Measurements from ENCODE around the gene SAMD9L.
"Not testable (repeated sequence)": the region's sequence is repeated elsewhere in the genome, so short reads cannot be mapped to it uniquely, and the experiment has no call there.

The SAMD9L gene

GRCh38 chr7:93146472-93147141, 1.6 kb downstream of the SAMD9L start:
- peak; percentile 18 for FAIRE-seq
- no peak for DNase-seq (ENCODE audit: insufficient read length, low spot score)

DNA sequence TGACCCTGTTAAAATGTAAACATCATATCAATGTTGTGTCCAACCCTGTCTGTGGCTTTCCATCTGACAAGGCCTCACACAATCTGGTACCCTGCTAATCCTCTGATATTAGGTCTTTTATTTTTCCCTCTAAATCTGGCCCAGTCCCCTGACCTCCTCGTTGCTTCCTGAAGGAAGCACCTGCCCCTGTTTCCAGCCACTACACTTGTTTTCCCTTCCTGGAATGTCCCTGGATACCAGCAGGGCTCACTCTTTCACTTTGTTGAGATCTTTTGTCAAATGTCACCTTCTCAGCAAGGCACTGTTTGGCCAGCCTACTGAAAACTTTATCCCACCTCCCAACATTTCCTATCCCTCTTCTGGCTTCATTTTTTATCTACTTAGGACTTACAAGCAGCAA, 2.1 kb downstream of the SAMD9L start:
- DNase-seq (ENCODE audit: insufficient read length, low spot score) (no peak), FAIRE-seq (no peak)

GRCh38 chr7:93145354-93145753, 2.8 kb downstream of the SAMD9L start:
- peak; percentile 26 for FAIRE-seq
- no peak for DNase-seq (ENCODE audit: insufficient read length, low spot score)

- no peak for FAIRE-seq
- DNase-seq (ENCODE audit: insufficient read length, low spot score) = no peak
Measured at GRCh38 chr7:93142127-93142526, 6.1 kb downstream of the SAMD9L start.

DNA sequence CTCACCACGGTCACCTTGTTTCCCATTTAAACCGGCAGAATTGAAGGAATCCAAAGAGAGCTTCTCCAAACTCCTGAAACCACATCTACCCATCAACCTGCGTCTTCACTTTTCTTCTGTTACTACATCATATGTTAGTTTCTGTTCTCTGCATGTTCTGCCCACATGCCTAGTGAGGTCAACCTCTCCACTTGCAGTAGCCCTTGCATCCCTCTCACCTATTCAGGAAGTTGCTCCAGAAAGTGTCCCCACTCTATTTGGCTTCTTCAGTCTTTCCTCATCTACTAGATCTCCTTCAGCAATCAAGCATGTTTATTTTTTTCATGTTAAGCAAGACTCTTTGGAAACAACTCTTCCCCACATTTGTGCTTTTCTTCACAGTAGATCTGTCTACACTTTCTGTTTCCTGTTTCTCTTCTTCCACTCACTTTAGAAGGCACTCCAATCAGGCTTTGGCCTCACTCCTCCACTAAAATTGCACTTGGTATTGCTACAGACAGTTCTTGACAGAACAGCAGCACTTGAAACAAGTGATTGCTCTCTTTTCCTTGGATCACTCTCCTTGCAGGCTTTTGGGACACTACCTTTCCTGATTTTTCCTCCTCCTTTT, 7.5 kb downstream of the SAMD9L start:
- no peak for DNase-seq (ENCODE audit: insufficient read length, low spot score)

DNA sequence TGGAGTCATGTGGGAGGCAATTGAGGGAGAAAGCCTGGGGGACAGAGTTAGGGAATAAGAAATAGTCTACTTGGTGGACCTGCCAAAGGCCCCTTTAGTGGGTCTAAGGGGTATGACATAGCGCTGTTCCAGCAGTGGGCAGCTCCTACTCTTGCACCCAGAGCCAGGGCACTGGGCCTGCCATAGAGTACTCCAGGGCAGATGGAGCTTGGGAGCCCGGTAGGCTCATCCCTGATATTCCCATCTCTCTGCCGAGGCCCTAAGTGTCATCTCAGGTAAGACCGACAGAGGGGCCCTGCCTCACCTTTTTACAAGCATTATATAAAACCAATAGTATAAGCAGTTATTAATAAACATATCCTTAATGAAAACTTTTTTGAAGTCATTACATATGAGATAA, 9.6 kb downstream of the SAMD9L start:
- DNase-seq (ENCODE audit: insufficient read length, low spot score) (no peak), FAIRE-seq (no peak)

More for the DNA sequence above, 7.5 kb downstream of the SAMD9L start:
- no peak for FAIRE-seq

- FAIRE-seq = no peak
- no peak for DNase-seq (ENCODE audit: insufficient read length, low spot score)
Measured at GRCh38 chr7:93133005-93133404, 15.2 kb downstream of the SAMD9L start.

DNA sequence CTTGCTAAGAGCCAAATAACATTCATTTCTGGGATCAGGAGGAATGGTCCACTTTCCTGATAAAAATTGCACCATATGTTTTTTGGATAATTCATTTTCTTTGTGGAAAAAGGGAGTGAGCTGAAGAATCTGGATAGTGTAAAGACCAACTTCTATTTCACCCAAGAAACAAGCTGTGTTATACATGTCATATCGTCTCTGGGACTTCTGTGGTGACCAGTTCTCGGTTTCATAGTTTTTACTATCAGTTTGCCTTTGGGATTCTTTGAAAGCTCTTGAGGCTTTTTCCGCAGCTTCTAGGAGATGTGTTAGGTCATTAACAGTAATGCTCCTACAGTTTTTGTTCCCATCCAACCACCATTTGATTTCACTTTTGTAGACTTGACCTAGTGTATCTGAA, 16.0 kb downstream of the SAMD9L start:
- DNase-seq (ENCODE audit: insufficient read length, low spot score) (no peak), FAIRE-seq (no peak)

GRCh38 chr7:93126954-93127353, 21.2 kb downstream of the SAMD9L start:
- not testable (repeated sequence) for FAIRE-seq; DNase-seq (ENCODE audit: insufficient read length, low spot score)

DNA sequence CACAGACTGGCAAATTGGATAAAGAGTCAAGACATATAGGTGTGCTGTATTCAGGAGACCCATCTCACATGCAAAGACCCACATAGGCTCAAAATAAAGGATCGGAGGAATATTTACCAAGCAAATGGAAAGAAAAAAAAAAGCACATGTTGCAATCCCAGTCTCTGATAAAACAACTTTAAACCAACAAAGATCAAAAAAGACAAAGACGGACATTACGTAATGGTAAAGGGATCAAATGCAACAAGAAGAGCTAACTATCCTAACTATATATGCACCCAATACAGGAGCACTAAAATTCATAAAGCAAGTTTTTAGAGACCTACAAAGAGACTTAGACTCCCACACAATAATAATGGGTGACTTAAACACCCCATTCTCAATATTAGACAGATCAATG, 24.7 kb downstream of the SAMD9L start:
- not testable (repeated sequence) for FAIRE-seq; DNase-seq (ENCODE audit: insufficient read length, low spot score)

DNA sequence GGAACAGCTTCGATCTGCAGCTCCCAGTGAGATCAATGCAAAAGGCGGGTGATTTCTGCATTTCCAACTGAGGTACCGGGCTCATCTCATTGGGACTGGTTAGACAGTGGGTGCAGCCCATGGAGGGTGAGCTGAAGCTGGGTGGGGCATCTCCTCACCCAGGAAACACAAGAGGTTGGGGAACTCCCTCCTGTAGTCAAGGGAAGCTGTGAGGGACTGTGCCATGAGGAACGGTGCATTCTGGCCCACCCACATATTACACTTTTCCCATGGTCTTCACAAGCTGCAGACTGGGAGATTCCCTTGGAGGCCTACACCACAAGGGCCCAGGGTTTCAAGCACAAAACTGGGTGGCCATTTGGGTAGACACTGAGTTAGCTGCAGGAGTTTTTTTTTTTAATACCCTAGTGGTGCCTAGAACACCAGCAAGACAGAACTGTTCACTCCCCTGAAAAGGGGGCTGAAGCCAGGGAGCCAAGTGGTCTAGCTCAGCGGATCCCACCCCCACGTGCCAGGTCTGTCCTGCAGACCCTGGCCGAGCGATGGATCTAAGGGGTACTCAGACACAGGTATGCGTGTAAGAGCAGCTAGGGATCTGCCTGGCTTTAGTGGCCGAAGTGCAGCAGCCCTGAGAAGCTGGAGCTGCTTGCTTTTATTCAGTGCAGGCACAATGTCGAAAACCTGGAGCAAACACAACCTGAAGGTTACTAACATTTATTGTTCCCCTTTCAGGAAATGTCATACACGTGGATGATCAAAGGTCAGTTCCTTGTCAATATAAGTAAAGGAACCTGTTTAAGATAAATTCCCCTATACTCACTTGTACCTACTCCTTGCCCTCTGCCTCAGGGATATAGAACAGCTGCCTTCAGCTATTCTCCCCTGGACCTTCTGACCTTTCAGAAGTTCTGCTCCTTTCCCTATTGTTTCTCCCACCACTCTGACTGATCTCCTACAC, 27.3 kb downstream of the SAMD9L start:
- DNase-seq (ENCODE audit: insufficient read length, low spot score) (no peak), FAIRE-seq (no peak)

GRCh38 chr7:93119191-93119905, 28.8 kb downstream of the SAMD9L start:
- FAIRE-seq (no peak), DNase-seq (ENCODE audit: insufficient read length, low spot score) (no peak)

GRCh38 chr7:93117852-93118530, 30.2 kb downstream of the SAMD9L start, which contains the start of gene SAMD9:
TSS of gene SAMD9 (minus strand) at chr7:93117979. CDS start at chr7:93106097, 11,882 bp downstream.
- DNase-seq (ENCODE audit: insufficient read length, low spot score) (peak; percentile 75), FAIRE-seq (peak; percentile 47)

DNA sequence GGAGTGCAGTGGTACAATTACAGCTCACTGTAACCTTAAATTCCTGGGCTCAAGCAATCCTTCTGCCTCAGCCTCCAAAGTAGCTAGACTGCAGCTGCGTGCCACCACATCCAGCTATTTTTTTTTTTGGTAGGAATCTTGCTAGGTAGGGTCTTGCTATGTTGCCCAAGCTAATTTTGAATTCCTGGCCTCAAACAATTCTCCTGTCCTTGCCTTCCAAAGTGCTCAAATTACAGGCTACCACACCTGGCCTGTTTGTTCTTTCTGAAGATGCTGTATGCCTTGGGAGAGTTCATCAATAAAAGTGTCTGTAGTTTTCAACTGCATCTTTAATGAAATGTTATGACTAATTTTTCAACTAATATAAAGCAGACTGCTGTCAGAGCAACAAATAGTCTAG, 30.9 kb downstream of the SAMD9L start:
- DNase-seq (ENCODE audit: insufficient read length, low spot score) = no peak
- FAIRE-seq = peak; percentile 64

DNA sequence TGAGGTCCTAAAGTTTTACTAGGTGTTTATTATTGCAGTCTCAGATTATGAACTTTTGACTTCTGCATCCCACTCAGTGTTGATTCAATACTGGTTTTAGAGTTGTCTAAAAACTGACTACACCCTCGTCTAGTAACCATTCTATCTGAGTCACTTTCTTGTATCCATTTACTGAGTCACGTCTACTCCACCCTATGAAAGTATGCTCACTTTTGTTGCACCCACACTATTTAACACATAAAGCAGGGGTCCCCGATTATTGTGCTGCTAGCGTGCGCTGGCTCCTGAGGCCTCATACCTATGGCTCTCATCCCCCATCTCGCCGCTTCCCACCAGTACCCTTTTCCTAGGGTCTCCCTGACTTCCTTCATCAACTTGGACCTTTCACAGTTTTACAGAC, 32.4 kb downstream of the SAMD9L start:
- DNase-seq (ENCODE audit: insufficient read length, low spot score) (no peak), FAIRE-seq (no peak)

DNA sequence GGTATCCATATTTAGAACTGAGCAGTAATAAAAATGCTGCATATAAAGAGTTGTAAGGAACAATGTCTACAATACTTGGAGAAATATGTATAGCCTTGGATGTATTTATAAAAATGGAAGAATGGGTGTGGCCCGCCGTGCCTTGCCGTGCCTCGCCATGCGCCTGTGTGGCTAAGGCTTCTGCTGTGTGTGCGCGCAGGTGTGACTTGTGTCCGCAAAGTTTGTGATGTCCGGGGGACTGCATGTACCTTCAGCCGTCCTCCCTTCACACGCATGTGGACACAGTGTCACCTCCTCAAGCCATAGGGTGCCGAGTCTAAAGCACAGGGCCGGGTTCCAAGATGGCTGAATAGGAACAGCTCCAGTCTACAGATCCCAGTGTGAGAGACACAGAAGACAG, 40.2 kb downstream of the SAMD9L start:
- DNase-seq (ENCODE audit: insufficient read length, low spot score) = no peak
- FAIRE-seq = no peak

DNA sequence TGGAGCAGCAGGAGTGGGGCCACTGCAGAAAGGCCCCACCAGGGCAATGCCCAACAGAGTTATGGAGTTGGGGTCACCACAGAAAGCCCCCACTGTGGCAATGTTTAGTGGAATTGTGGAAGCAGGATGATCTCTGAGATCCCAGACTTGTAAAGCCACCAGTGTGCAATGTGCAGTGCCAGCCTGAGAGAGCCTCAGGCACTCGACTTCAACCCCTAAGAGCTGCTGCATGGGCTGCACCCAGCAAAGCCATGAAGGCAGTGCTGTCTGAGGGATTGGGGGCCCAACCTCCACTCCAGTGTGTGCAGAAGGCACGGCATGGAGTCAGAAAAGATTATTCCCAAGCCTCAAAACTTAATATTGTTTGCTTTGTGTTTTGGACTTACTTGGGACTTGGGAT, 50.8 kb downstream of the SAMD9L start:
- FAIRE-seq (no peak), DNase-seq (ENCODE audit: insufficient read length, low spot score) (no peak)

GRCh38 chr7:93092757-93093370, 55.3 kb downstream of the SAMD9L start:
- FAIRE-seq = peak; percentile 72
- no peak for DNase-seq (ENCODE audit: insufficient read length, low spot score)
